SU-DHL-6 (cell line): ENCODE data around the gene ATN1.

Experiments used
- CTCF ChIP-seq: fragments of 200-600 bp; sonication (generic); IDR thresholded peaks from one replicate; pipeline ENCODE4 v1.5.1; 2017; ENCODE audit warnings: antibody characterized with exemption, mild to moderate bottlenecking, low read length, moderate library complexity; ENCODE audit not compliant: insufficient read depth, poor library complexity, severe bottlenecking
- EZH2phosphoT487 ChIP-seq: fragments of 200-600 bp; sonication (generic), shearing (Covaris generic); conservative IDR thresholded peaks from 2 replicates; pipeline ENCODE4 v1.6.1; 2018; ENCODE audit warnings: mild to moderate bottlenecking, antibody characterized with exemption, low read length, moderate library complexity, mixed read lengths

GRCh38 chr12:6952121-6952862 is 24.5 kb downstream of the ATN1 start:
- TF ChIP-seq CTCF (no peak), EZH2phosphoT487 (no peak)
